HG03457 (cell line): ENCODE results near the gene CD226.
A peak's percentile ranks its signal among the peaks of the same experiment; 100 is the strongest.
"Not testable (repeated sequence)": the region's sequence is repeated elsewhere in the genome, so short reads cannot be mapped to it uniquely, and the experiment has no call there.

Experiments used
- ATAC-seq: cut with Tn5 transposase; IDR thresholded peaks from one replicate; pipeline ENCODE4 v1.9.1; 2021; ENCODE audit warnings: moderate number of reproducible peaks; ENCODE audit not compliant: unreplicated experiment

CD226 gene

DNA sequence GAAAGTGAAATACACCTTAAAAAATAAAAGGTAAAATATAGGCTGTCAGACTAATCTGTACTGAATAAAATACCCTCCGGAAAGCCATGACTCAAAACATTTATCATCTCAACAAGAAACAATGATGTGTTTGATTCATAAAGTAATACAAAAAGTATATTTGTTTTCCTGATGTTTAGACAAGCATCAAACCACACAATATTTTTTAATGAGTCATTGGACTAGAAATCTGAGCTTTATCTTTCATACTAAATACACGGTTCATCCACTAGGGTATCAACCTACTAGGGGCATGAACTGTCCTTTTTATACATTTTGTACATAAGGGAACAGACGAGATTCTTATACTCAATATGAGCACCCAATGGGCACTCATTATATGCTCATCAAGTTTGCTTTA, 31.3 kb downstream of the CD226 start:
- no peak for ATAC-seq

DNA sequence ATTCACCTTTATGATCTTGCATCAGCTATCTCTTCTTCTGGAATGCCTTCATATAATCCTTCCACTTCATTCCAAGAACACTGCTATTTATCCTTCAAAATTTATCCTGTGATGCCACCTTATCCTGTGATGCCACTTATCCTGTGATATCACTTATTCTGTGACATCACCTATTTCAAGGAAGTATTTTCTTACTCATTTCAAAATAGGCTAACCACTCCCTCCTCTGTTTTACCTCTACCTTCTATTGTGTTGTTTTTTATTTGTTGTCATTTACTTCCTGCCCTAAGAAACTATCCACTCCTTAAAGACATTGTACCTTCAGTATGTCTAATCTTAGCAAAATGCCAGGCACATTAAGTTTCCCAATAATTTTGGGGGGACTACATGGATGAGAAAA, 38.8 kb downstream of the CD226 start:
- no peak for ATAC-seq

DNA sequence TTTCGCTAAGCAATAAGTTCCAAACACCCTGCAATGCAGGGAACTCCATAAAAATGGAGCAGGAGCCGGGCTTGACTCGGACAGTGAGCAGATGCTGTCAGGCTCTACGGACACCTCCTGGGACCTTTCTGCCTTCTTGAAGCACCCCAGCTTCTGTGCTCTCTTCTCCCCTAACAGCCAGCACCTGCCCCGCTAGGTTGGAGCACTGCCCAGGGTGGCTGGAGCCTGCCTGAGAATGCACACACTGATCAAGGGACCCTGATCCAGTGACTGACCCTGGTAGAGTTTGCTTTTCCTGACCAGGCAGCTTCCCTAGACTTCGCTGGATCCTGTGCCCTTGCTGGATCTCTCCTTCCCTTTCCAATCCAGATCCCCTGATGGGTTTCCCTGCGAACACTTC, 40.9 kb downstream of the CD226 start:
- no peak for ATAC-seq

DNA sequence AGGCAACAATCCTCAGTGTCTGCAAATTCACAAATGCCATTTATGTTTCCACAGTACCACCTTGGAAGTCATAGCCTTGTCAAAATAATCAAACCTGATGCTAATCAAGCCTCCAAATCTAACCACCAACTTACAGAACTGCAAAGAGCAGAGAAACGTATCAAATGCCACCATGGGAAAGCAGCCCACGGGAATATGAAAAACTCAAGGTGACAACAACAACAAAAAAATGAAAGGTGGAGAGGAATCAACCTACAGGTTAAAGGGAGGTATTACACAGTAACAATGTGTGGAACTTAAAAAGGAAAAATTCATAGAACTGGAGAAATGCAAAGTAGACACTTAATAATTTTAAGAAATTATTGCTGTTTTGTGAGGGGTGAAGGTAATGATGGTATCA, 46.7 kb downstream of the CD226 start:
- no peak for ATAC-seq

DNA sequence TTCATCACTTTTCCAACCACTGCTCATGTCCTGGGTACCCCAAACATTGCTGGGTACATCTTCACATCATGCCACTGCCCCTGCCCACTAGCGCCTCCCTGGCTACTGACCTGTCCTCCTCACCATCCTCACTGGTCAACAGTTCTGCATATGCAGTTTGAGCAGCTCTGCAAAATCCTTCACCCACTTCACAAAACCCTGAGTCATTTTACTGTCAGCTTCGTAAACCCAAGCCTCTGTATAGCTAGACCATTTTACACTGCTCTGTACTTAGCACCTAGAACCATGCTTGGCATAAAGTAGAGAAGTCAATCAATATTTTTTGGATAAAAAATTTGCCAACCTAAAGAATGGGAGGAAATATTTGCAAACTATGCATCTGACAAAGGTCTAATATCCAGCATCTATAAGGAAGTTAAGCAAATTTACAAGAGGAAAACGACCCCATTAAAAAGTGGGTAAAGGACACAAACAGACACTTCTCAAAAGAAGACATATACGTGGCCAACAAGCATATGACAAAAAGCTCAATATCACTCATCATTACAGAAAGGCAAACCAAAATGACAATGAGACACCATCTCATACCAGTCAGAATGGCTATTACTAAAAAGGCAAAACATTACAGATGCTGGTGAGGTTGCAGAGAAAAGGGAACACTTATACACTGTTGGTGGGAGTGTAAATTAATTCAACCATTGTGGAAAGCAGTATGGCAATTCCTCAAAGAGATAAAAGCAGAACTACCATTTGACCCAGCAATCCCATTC, 48.3 kb downstream of the CD226 start:
- ATAC-seq = not testable (repeated sequence)

DNA sequence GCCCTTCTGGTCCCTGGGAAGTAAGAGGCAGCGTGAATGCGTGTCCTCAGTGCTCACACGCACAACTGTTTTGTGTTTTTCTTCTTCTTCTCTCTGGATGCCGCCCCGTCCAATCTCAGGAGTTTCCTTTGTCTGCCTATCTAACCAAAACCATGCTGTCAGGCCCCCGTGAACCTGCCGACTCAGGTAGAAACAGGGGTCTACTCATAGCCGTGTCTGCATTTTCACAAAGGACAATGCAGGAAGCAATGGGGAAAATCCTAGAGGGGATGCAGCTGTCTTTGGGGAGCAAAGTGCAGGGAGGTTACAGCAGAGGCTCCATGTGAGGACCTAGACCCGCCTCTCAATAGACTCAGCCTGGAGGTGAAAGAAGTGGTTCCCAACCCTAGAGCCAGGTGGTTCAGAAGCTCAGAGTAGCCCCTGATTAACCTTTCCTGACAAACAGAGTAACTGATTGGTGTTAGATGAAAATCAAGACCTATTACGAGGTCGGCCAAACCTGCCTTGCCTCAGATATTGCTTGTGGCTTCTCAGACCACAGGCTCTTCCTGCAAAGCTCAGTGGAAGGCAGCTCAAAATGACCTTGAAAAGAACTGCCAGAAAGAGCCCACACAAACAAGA, 49.3 kb downstream of the CD226 start:
- ATAC-seq = peak; percentile 47

DNA sequence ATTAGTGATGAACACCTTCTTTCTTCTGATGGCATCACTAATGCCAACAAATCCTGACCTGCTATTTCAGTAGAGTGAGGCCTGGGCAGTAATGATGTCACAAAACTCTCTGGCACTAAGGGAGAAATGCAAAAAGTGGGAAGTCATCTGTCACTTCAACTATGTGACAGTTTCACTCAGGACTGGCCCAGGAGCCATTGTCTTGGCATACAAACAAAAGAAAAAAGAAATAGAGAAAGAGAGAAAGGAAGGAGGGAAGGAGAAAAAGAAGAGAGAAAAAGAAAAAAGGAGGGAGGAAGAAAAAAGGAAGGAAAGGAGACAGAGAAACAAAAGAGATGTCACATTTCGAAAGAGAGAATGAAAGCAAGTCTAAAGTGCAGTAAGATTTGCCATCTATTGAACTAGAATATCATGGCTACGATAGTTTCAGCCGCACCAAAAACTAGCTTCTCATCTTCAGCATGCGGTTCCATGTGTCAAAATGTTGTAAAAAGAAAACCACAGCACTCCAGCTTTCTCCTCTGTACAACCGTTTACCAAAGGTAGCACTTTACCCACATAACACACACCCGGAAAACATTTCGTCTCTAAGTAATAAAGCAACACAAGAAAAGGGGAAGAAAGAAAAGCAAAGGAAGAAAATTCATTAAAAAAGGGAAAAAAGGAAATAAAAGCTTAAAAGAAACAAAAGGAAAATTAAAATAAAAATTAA, 50.1 kb downstream of the CD226 start:
- peak; percentile 45 for ATAC-seq

DNA sequence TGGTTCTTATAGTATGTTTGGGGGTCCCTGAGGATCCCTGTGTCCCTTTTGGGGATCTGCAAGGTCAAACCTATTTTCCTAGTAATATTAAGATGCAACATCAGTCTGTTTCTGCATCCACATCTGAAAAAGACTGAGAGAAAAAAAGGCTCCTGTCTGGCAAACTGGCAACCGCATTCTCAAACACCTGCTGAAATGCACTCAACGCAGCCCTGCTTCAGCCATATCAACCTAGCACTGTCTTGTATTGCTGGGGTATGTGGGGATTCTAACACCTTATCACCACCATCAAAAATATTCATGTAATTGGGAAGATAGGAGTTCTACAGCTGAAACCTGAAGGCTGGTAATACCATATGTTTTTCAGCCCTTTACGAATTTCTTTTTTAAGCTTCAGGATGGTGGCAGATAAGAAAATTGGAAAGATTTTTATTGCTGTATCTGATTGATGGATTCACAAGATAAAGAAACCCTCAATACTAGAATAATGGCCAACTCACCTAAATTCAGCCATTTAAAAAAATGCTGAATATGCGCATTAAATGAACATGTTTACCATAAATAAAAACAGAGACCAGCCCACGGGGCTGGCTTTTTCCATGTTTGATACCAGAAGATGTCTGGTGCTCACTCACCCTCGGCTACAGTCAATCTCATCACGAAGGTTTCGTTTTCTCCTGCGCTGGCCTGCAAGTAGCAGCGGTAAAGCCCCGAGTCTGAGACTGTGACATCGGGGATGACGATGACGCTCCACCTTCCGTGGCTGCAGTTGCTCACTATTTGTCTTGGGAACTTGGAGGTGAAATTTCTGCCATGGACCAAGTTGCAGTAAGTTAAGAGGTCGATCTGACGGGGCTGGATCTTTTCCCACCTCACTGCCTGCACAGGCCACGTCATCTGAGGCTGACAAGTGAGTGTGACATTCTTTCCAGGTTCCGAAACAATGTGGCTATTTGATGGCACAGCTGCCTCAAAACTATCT, 52.3 kb downstream of the CD226 start:
- no peak for ATAC-seq

DNA sequence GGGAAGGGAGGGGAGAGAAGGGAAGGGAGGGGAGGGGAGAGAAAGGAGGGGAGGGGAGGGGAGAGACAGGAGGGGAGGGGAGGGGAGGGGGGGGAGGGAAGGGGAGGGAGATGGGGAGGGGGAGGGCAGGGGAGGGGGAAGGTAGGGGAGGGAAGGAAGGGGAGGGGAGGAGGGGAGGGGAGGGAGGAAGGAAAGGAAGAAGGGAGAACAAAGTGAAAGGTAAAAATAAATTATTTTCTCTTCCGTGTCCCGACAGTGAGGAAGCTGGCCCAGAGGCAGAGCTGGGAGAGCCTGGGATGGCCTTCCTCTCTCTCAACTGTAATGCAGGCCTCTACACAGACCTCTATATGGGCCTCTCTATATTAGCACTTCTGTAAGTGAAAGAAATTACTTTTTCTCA, 53.2 kb downstream of the CD226 start:
- ATAC-seq = no peak

DNA sequence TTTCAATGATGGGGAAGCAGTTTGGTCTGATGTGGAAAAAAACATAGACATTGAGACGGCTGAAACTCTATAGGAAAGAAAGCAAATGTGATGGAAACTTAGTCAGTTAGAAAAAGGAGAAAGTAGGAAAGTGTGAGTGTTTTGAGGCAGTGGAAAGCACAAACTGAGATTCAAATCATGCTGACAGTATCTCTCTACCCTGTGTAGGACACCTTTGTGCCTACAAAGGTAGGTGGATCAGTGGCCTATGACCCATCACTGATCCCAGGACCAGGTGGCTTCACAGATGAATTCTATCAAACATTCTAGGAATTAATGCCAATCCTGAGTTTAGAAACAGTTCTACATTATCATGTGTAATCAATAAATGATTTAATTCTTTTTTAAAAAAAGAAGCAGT, 57.1 kb downstream of the CD226 start:
- ATAC-seq = no peak

DNA sequence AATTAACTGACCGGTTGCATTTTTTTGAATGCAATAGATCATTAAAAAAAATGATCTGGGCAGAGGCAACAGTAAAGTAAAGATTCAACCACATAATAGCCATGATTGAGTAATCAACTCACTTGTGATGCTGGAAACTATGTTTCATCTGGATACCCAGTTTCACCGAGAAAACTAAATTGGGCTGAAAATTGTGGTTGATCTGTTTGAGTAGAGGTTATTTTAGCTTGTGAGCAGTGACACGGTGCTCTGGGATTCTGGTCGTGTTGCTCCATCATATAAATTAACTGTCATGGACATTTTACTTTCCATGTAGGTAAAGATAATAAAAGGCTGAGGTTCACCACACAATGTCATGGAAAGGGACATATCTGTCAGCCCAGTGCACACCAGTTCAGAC, 58.7 kb downstream of the CD226 start:
- no peak for ATAC-seq

DNA sequence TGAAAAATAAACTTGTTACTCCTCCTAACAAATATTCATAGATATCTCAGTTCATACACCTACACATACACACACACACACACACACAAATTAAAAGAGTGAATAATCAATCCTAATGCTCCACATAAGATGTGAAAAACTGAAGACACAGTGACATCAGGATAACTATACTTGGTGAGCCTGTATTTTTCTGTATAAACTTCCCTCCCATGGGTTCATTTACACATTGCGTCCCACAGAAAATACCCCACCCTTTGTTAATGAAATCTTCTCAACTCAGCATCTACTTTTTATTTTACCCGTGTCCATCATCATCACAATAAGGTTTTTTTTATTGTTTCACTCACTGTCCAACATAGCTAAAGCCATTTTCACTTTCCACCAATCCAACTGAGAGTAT, 60.4 kb downstream of the CD226 start:
- ATAC-seq = no peak

DNA sequence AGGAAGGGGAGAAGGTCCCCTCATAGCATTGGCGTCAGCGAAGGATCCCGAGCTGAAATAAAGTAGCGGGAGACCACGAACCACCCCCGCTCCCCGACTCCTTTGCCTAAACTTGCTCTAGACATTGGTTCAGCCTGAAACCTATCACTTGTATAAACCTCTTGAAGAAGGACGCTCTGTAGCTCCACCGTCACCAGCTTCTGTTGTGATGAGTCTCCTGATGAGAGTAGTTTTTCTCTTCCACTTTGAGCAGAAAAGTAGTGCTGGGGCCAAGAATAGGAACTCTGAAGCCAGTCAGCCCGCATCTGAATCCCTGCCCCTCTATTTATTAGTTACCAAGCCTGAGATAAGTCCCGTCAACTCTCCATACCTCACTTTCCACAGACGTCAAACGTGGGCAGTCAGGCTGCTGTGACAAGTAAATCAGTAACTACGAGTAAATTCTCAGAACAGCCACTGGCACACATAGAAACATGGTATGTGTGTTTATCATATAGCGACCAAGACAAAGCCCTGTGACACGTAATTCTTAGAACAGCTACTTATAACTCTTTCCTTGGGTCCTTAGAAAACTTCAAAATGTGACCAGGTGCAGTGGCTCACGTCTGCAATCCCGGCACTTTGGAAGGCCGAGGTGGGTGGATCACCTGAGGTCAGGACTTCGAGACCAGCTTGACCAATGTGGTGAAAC, 61.7 kb downstream of the CD226 start:
- peak; percentile 84 for ATAC-seq

DNA sequence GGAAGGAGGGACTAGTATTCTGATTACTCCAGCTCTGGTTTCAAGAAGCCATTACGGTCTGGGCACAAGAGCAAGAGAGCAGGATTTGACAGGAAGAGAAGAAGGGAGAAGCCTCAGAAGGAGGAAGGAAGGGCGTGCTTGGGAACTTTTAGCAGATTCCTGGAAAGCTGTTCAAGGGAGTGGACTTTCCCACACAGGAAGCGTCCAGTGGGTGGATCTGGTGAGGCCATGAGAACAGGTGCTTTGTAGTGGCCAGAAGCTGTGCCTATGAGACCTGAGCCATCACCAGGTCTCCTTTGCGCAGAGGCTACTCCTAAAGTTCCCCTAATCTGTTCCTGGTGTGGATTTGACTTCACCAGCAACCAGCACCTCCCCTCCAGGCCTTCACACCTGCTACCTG, 62.3 kb downstream of the CD226 start:
- ATAC-seq = no peak

DNA sequence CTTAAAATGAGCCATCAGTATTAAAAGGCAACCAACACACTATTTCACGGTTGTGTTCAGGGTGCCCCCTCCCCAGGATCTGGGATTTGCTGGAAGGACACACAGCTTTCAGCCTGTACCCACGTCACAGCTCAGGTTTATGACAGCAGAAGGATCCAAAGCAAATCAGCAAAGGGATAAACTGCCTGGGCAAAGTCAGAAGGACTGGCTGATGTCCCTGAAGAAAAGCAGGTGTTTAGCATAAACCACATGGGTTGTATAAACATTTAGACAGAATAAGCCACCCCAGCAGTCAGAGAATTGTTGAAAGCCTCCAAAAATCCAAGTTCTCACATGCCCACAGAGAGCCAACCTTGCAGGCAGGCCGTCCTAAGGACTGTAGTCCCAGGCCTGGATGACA, 63.9 kb downstream of the CD226 start:
- no peak for ATAC-seq

DNA sequence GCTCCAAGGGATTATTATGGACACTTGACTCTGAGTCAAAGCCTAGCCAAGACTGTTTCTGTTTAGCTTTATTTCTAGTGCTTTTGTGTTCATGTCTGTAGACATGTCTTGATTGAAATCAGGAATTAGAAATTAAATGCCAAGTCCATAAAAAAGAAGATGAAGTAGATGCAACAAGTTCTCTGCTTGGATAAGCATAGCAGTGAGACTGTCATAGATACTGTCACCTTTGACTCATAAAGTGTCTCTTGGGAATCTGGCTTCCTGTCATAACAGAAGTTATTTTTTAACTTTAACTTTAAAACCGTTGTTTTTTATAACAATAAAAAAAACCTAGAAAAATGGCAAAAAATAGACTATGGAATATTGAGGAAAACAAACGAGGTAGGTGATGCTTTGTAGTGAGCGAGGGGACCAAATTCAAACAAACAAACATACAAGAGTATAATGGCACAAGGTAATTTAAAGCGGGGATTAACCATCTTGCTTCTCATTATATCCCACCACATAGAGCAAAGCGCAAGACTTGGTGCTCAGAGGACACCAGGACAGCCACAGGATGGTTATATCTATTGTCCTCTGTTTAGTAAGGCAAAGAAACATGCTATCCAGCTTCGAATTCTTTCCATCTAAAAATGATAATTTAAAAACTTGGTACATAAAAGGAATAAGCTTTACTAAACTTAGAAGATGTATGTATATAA, 64.6 kb downstream of the CD226 start:
- ATAC-seq = peak; percentile 35

DNA sequence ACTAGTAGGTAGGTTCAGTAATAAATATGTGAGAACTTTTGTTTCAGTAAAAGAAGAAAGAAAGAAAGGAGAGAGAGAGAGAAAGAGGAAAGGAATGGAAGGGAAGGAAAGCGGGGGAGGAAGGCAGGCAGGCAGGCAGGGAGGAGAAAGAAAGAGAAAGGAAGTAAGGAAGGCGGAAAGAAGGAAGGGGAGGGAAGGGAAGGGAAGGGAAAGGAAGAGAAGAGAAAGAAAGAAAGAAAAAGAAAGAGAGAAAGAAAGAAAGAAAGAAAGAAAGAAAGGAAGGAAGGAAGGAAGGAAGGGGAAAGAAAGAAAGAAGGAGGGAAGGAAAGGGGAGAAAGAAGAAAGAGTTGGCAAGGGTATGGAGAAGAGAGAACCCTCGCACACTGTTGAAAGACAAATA, 67.6 kb downstream of the CD226 start:
- ATAC-seq = no peak

DNA sequence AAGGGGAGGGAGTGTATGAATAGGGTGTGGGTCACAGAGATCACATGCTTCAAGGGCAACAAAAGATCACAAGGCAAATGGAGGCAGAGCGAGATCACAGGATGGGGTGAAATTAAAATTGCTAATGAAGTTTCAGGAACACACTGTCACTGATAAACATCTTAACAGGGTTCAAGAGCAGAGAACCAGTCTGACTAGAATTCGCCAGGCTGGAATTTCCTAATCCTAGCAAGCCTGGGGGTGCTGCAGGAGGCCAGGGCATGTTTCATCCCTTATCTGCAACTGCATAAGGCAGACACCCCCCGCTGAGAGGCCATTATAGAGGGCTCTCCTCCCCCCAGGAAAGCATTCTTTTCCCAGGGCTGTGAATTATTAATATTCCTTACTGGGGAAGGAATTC, 68.6 kb downstream of the CD226 start:
- not testable (repeated sequence) for ATAC-seq

DNA sequence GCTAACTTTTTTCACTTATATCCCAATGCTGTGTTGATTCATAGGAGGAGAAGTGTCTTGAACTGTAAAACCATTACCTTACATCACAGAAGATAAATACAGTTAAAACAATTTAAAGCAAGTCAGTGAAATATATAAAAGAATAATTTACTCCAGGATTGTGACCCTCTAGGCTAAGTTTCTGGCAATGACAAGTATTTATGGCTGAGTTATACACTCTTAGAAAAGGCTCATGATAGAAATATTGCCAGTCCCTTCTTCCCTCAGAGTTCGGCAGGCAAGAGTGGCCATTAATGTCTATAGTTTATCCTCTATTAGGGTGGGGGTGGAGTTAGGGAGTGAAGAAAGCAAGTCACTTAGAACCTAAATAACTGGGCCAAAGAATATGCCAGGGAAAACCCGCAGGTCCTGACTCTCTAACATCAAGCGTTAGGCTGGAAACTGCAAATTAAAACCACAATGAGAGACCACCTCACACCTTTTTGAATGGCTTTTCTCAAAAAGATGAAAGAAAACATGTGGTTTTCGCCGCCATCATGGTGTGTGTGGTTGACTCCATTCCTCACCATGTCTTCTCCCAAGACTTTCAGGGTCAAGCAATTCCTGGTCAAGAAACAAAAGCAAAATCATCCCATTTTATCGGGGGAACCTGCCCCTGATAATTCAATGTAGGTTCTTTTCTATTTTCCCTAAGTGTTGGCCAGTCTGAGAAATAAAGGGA, 69.3 kb downstream of the CD226 start:
- ATAC-seq = no peak
